HCT116 (cell line): Measurements from ENCODE around the gene FBXO31. TPM values are rescaled to one million over a fixed set of nuclear protein-coding genes. Genes with fewer than 3 reads are reported as not detected.

Experiments used
- ATAC-seq: fragments of 200-7000 bp; cut with Tn5 transposase; 2 replicates; pipeline ENCODE4 v1.9.1; 2020; ENCODE audit warnings: mild to moderate bottlenecking, moderate library complexity
- BruUV-seq: library from RNA; stranded (reverse); fragments of 400-500 nt; replicated peaks from 2 replicates; lab custom pipeline; 2021; lab: Mats Ljungman, UMichigan
- CTCF ChIA-PET: fragments of 300-600 bp; sonication (Branson Sonifier 250); formaldehyde crosslinking; loops from one replicate; lab custom pipeline; 2021; ENCODE audit warnings: antibody characterized with exemption; lab: Charles Lee
- POLR2A ChIA-PET: fragments of 300-600, 350-600 bp; sonication (Branson Sonifier 250); formaldehyde crosslinking; loops from one replicate; lab custom pipeline; 2021; ENCODE audit warnings: antibody characterized with exemption; lab: Charles Lee
- RAD21 ChIA-PET, 2 experiments: fragments of 300-600 bp; sonication (Branson Sonifier 250); formaldehyde crosslinking; loops; one replicate each; lab custom pipeline; 2023; ENCODE audit warnings: low total read pairs in 2 of 2; ENCODE audit not compliant: uncharacterized antibody in 2 of 2, unreplicated experiment in 2 of 2, low non-redundant PET in 1 of 2; lab: Charles Lee
- DNase-seq: peaks from one replicate; pipeline ENCODE4 v3.0.0-alpha.2; 2010; ENCODE audit warnings: low read depth, low spot score
- H2AFZ ChIP-seq: fragments of 200-600 bp; shearing (Covaris generic), sonication (generic); 2 replicates; pipeline ENCODE4 v1.6.1; 2017; ENCODE audit warnings: low read depth, mixed run types, mixed read lengths, antibody characterized with exemption, low read length; ENCODE audit not compliant: poor library complexity, severe bottlenecking
- H3K27ac ChIP-seq: 2 replicates; pipeline ENCODE4 v1.5.1; 2012; ENCODE audit warnings: low read depth, low read length
- H3K27me3 ChIP-seq: fragments of 200-600 bp; sonication (generic); 2 replicates; pipeline ENCODE4 v1.6.1; 2016; ENCODE audit warnings: mixed run types, low read length, mixed read lengths; ENCODE audit not compliant: insufficient read depth
- H3K36me3 ChIP-seq, 2 experiments: fragments of 200-500 bp in 1 of 2; fragments of 200-600 bp in 1 of 2; sonication (Bioruptor generic) in 1 of 2; sonication (generic) in 1 of 2; 2 replicates each; pipeline versions ENCODE4 v1.5.1 to v1.6.1; 2014 to 2016; ENCODE audit warnings: low read length in 2 of 2, inconsistent platforms in 1 of 2, mixed read lengths in 1 of 2, mixed run types in 1 of 2; ENCODE audit not compliant: insufficient read depth in 2 of 2, control insufficient read depth in 1 of 2
- H3K4me1 ChIP-seq, 2 experiments: fragments of 200-600 bp in 1 of 2; sonication (generic) in 1 of 2; 2 replicates each; pipeline versions ENCODE4 v1.5.1 to v1.6.1; 2012 to 2017; ENCODE audit warnings: low read length in 2 of 2, inconsistent platforms in 1 of 2, mild to moderate bottlenecking in 1 of 2, mixed read lengths in 1 of 2, mixed run types in 1 of 2, moderate library complexity in 1 of 2; ENCODE audit not compliant: insufficient read depth in 2 of 2, control insufficient read depth in 1 of 2
- H3K4me2 ChIP-seq: fragments of 200-600 bp; sonication (generic); 2 replicates; pipeline ENCODE4 v1.6.1; 2017; ENCODE audit warnings: mixed run types, low read length, mixed read lengths
- H3K4me3 ChIP-seq, 2 experiments: fragments of 200-600 bp in 1 of 2; sonication (generic) in 1 of 2; replicated peaks in 1 of 2; 2 replicates each; pipeline ENCODE4 v1.5.1; 2011 to 2016; ENCODE audit warnings: low read length in 2 of 2, control low read depth in 1 of 2, low read depth in 1 of 2, mild to moderate bottlenecking in 1 of 2, mixed read lengths in 1 of 2, mixed run types in 1 of 2
- H3K79me2 ChIP-seq: fragments of 200-600 bp; sonication (generic); 2 replicates; pipeline ENCODE4 v1.6.1; 2017; ENCODE audit warnings: mild to moderate bottlenecking, mixed run types, low read length, moderate library complexity, mixed read lengths; ENCODE audit not compliant: insufficient read depth
- H3K9ac ChIP-seq: fragments of 200-600 bp; sonication (generic); 2 replicates; pipeline ENCODE4 v1.6.1; 2016; ENCODE audit warnings: low read length, mixed read lengths
- H3K9me2 ChIP-seq: fragments of 200-600 bp; sonication (generic), shearing (Covaris generic); 2 replicates; pipeline ENCODE4 v1.6.1; 2017; ENCODE audit warnings: mixed run types, mild to moderate bottlenecking, moderate library complexity; ENCODE audit not compliant: insufficient read depth
- H3K9me3 ChIP-seq, 2 experiments: fragments of 200-500 bp in 1 of 2; fragments of 200-600 bp in 1 of 2; sonication (Bioruptor generic) in 1 of 2; sonication (generic) in 1 of 2; 2 replicates each; pipeline ENCODE4 v1.6.1; 2014 to 2017; ENCODE audit warnings: low read length in 2 of 2, mixed read lengths in 2 of 2, inconsistent platforms in 1 of 2, low read depth in 1 of 2, mild to moderate bottlenecking in 1 of 2, mixed run types in 1 of 2, moderate library complexity in 1 of 2; ENCODE audit not compliant: control insufficient read depth in 1 of 2, insufficient read depth in 1 of 2
- H4K20me1 ChIP-seq: fragments of 200-600 bp; sonication (generic), shearing (Covaris generic); 2 replicates; pipeline ENCODE4 v1.6.1; 2017; ENCODE audit warnings: mixed run types, mild to moderate bottlenecking, moderate library complexity; ENCODE audit not compliant: insufficient read depth
- CEBPB ChIP-seq: IDR thresholded peaks from 2 replicates; pipeline ENCODE4 v1.6.1; 2012; ENCODE audit warnings: low read depth
- EZH2 ChIP-seq: fragments of 200-600 bp; sonication (generic); IDR thresholded peaks from 2 replicates; pipeline ENCODE4 v1.6.1; 2017; ENCODE audit warnings: antibody characterized with exemption, mixed run types
- EZH2phosphoT487 ChIP-seq: fragments of 200-600 bp; IDR thresholded peaks from 2 replicates; pipeline ENCODE4 v1.6.1; 2018; ENCODE audit warnings: antibody characterized with exemption, borderline replicate concordance
- FOSL1 ChIP-seq: IDR thresholded peaks from 2 replicates; pipeline ENCODE4 v1.6.1; 2012; ENCODE audit warnings: low read depth
- POLR2AphosphoS5 ChIP-seq: IDR thresholded peaks from 2 replicates; pipeline ENCODE4 v1.6.1; 2011; ENCODE audit warnings: mild to moderate bottlenecking, low read depth, low read length, moderate library complexity
- SIN3A ChIP-seq: IDR thresholded peaks from 2 replicates; pipeline ENCODE4 v1.6.1; 2012; ENCODE audit warnings: low read depth
- YY1 ChIP-seq: IDR thresholded peaks from 2 replicates; pipeline ENCODE4 v1.6.1; 2011; ENCODE audit warnings: low read length, low read depth, moderate library complexity, mild to moderate bottlenecking; ENCODE audit not compliant: insufficient replicate concordance; ENCODE audit errors: extremely low read depth
- ZNF274 ChIP-seq: fragments of 200-500 bp; sonication (Bioruptor generic); IDR thresholded peaks from 2 replicates; pipeline ENCODE4 v1.6.1; 2014; ENCODE audit warnings: mild to moderate bottlenecking, low read depth, low read length, inconsistent platforms
- intact Hi-C: fragments of 100-400 bp; cut with micrococcal nuclease; formaldehyde crosslinking; loops from 2 replicates; pipeline ENCODE4 v1.10.0; 2022
- total RNA-seq: library from RNA; stranded (reverse); gene quantifications from one replicate; pipeline ENCODE4 v1.2.1, GENCODE V29; 2021; ENCODE audit not compliant: unreplicated experiment
- TF ChIP-seq, protein P1 (sequence below): IDR thresholded peaks from 2 replicates; pipeline ENCODE4 v1.6.1; 2012

FBXO31 gene
- total RNA-seq, 1 experiment from 2014 or later, result 52.1 TPM

DNA sequence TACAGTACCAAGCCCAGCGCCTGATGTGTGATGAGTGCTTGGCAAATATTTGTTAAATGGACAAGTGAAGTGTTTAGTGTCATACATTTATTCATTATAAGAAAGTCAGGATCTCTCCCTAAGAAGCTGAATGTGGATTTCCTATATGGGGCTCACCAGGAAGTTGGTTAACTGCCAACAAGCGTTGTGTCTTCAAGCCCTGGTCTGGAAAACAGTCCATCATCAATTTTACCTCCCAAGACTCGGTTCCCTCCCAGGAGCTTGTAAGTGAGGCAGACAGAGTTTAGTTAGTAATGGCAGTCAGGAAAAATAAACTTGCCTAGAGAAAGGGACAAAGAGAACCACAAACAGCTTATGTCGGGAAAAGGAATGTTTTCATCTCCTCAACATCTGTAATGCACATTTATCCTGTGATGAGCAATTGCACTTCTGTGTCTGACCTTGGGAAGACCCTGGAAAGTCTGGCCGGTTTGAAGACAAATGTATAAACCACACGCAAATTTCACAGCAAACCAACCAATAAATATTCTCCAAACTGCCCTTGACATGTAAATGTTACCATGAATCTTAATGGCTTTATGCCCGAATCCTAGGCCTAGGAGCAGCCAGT is 94.7 kb downstream of the FBXO31 start:
- peaks cover 5 to 8% of the 10 kb centered on the region in 2 experiments; a peak in 3 of 4 replicates for H3K9me3 ChIP-seq
- no peak overlapping the region for H3K27ac ChIP-seq
- RAD21 ChIA-PET, result interaction anchor here in 1 of 2 experiments (0.9 kb wide), 1 partner anchor 9 kb away, joined by 3 read pairs; no protein-coding TSS in a partner anchor
- no peak overlapping the region for H3K4me2 ChIP-seq
- DNase-seq (no peak), ATAC-seq (no peak)
- no peaks in the 10 kb centered on the region for H3K4me1 ChIP-seq
- H3K79me2 ChIP-seq, result no peaks in the 10 kb centered on the region
- intact Hi-C loops, result no loop called here
- POLR2A ChIA-PET, result no interaction called here
- no peak overlapping the region for H3K9ac ChIP-seq
- TF ChIP-seq ZNF274, result no peak
- no peak for TF ChIP-seq EZH2phosphoT487
- BruUV-seq, result no TSS peak
- no peak overlapping the region for H3K4me3 ChIP-seq
- H3K27me3 ChIP-seq, result no peaks in the 10 kb centered on the region
- no peak overlapping the region for H2AFZ ChIP-seq
- CTCF ChIA-PET, result no interaction called here
- no peaks in the 10 kb centered on the region for H3K36me3 ChIP-seq
- H4K20me1 ChIP-seq, result no peaks in the 10 kb centered on the region
- H3K9me2 ChIP-seq, result no peaks in the 10 kb centered on the region

DNA sequence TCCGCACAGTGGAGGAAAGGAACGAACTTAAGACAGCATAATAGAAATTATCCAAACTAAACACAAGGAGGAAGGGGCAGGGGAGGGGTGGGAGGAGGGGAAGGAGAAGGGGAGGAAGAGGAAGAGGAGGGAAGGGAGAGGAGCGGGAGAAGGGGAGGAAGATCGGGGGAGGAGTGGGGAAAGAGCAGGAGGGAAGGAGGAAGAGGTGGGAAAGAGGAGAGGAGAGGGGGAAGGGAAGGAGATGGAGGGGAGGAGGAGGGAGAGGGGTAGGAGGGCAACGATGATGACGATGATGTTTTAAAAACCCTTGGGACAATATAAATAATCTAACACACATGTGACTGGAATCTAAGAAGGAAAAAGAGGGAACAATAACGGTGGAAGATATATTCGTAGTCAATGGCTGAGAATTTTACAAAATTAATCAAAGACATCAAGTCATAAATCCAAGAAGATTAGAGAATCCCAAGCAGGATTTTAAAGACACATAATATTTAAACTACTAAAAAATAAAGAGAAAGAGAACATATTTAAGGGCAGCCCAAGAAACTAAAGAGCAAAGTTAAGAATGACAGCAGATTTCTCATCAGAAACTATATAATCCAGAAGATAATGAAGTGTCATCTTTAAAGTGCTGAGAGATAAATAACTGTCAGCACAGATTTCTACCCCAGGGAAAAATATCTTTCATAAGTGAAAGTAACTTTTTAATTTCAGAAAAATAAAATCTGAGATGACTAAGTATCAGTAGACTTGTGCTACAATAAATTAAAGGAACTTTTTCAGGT is 96.5 kb downstream of the FBXO31 start:
- H3K36me3 ChIP-seq, result no peaks in the 10 kb centered on the region
- no peak overlapping the region for H3K27ac ChIP-seq
- DNase-seq, result no peak
- H3K4me1 ChIP-seq, result no peaks in the 10 kb centered on the region
- H3K9me3 ChIP-seq, result peaks cover 3 to 8% of the 10 kb centered on the region in 2 experiments; a peak in 3 of 4 replicates
- intact Hi-C loops, result no loop called here
- H3K4me2 ChIP-seq, result no peak overlapping the region
- ATAC-seq, result no peak
- H3K4me3 ChIP-seq, result no peak overlapping the region
- no peaks in the 10 kb centered on the region for H4K20me1 ChIP-seq
- RAD21 ChIA-PET, result no interaction called here
- H3K79me2 ChIP-seq, result no peaks in the 10 kb centered on the region
- CTCF ChIA-PET, result interaction anchor here (1.2 kb wide), 1 partner anchor 224 kb away, joined by 3 read pairs; no protein-coding TSS in a partner anchor
- H3K9ac ChIP-seq, result no peak overlapping the region
- H2AFZ ChIP-seq, result no peak overlapping the region
- H3K9me2 ChIP-seq, result no peaks in the 10 kb centered on the region
- H3K27me3 ChIP-seq, result no peaks in the 10 kb centered on the region
- TF ChIP-seq POLR2AphosphoS5, result no peak
- no peak for TF ChIP-seq EZH2
- TF ChIP-seq ZNF274, result no peak
- TF ChIP-seq, protein P1, sequence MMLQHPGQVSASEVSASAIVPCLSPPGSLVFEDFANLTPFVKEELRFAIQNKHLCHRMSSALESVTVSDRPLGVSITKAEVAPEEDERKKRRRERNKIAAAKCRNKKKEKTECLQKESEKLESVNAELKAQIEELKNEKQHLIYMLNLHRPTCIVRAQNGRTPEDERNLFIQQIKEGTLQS, result no peak
- no peak for TF ChIP-seq SIN3A
- no peak for TF ChIP-seq CEBPB
- no peak for TF ChIP-seq YY1
- no peak for TF ChIP-seq FOSL1
- POLR2A ChIA-PET, result no interaction called here
- BruUV-seq, result no TSS peak
